ENCODE results near the gene RAC2.
"Not testable (repeated sequence)": the region's sequence is repeated elsewhere in the genome, so short reads cannot be mapped to it uniquely, and the experiment has no call there.

The RAC2 gene

GRCh38 chr22:37201443-37201820 lies 42.6 kb downstream of the RAC2 start:
- DNase-seq, result not testable (repeated sequence)

GRCh38 chr22:37199760-37200108 lies 44.3 kb downstream of the RAC2 start:
- no peak for DNase-seq

- DNase-seq, result peak; percentile 99
These were observed 44.8 kb downstream of the RAC2 start for GRCh38 chr22:37199103-37199759.

- peak; percentile 95 for DNase-seq
These were observed 45.6 kb downstream of the RAC2 start for GRCh38 chr22:37198258-37199102.

GRCh38 chr22:37197451-37198257 lies 46.4 kb downstream of the RAC2 start:
- DNase-seq, result peak; percentile 39

GRCh38 chr22:37196539-37197450 lies 47.3 kb downstream of the RAC2 start:
- no peak for DNase-seq

- DNase-seq, result no peak
These were observed 48.1 kb downstream of the RAC2 start for GRCh38 chr22:37195921-37196320.

GRCh38 chr22:37194750-37195149 lies 49.3 kb downstream of the RAC2 start:
- DNase-seq, result no peak

GRCh38 chr22:37193629-37194191 lies 50.4 kb downstream of the RAC2 start:
- peak; percentile 48 for DNase-seq

- DNase-seq, result no peak
These were observed 51.3 kb downstream of the RAC2 start for GRCh38 chr22:37192741-37193140.

- no peak for DNase-seq
These were observed 51.9 kb downstream of the RAC2 start for GRCh38 chr22:37192204-37192603.

GRCh38 chr22:37190262-37190780 lies 53.7 kb downstream of the RAC2 start:
- DNase-seq, result no peak

GRCh38 chr22:37188901-37189466 lies 55.1 kb downstream of the RAC2 start:
- DNase-seq, result no peak

- DNase-seq, result no peak
These were observed 55.9 kb downstream of the RAC2 start, which contains the start of gene C1QTNF6 for GRCh38 chr22:37187891-37188761. Gene C1QTNF6, minus strand, starts transcription at chr22:37188247. Its CDS starts 34 bp downstream, at chr22:37188213.

- no peak for DNase-seq
These were observed 56.5 kb downstream of the RAC2 start for GRCh38 chr22:37187552-37187890.

GRCh38 chr22:37186997-37187522 lies 57.0 kb downstream of the RAC2 start:
- DNase-seq, result no peak

- peak; percentile 53 for DNase-seq
These were observed 57.7 kb downstream of the RAC2 start for GRCh38 chr22:37186228-37186996.

GRCh38 chr22:37185646-37186227 lies 58.3 kb downstream of the RAC2 start:
- no peak for DNase-seq

Data from CD4-positive, alpha-beta T cell treated with Interleukin-17A for 4 hours (primary cell).